Kasumi-1 (cell line): Measurements from ENCODE around the gene OSR1.
A peak's percentile ranks its signal among the peaks of the same experiment; 100 is the strongest.
"Not testable (repeated sequence)": the region's sequence is repeated elsewhere in the genome, so short reads cannot be mapped to it uniquely, and the experiment has no call there.

Experiments used
- DNase-seq, 2 experiments: peaks; one replicate each; lab custom pipeline; 2025; lab: John Stamatoyannopoulos, UW

OSR1 gene

GRCh38 chr2:19331450-19331849 lies 27.0 kb downstream of the OSR1 start:
- no peak for DNase-seq

GRCh38 chr2:19330436-19330835 lies 28.0 kb downstream of the OSR1 start:
- DNase-seq = no peak

GRCh38 chr2:19329445-19329844 lies 29.0 kb downstream of the OSR1 start:
- no peak for DNase-seq

GRCh38 chr2:19327496-19327895 lies 30.9 kb downstream of the OSR1 start:
- no peak for DNase-seq

GRCh38 chr2:19321946-19322345 lies 36.5 kb downstream of the OSR1 start:
- DNase-seq = no peak

- DNase-seq = no peak
Measured at GRCh38 chr2:19320813-19321212, 37.6 kb downstream of the OSR1 start.

GRCh38 chr2:19319698-19320097 lies 38.7 kb downstream of the OSR1 start:
- DNase-seq = no peak

- DNase-seq = no peak
Measured at GRCh38 chr2:19319064-19319463, 39.4 kb downstream of the OSR1 start.

GRCh38 chr2:19313553-19313952 lies 44.9 kb downstream of the OSR1 start:
- DNase-seq = no peak

- peak in 1 of 2 experiments; percentile 1 for DNase-seq
Measured at GRCh38 chr2:19312949-19313348, 45.5 kb downstream of the OSR1 start.

- not testable (repeated sequence) for DNase-seq
Measured at GRCh38 chr2:19306065-19306464, 52.4 kb downstream of the OSR1 start.

GRCh38 chr2:19305400-19306055 lies 52.9 kb downstream of the OSR1 start:
- DNase-seq = not testable (repeated sequence)

GRCh38 chr2:19301706-19302105 lies 56.7 kb downstream of the OSR1 start:
- DNase-seq = no peak
